ENCODE results near the gene FAM89B.
"Not testable (repeated sequence)": the region's sequence is repeated elsewhere in the genome, so short reads cannot be mapped to it uniquely, and the experiment has no call there.

Gene FAM89B

DNA sequence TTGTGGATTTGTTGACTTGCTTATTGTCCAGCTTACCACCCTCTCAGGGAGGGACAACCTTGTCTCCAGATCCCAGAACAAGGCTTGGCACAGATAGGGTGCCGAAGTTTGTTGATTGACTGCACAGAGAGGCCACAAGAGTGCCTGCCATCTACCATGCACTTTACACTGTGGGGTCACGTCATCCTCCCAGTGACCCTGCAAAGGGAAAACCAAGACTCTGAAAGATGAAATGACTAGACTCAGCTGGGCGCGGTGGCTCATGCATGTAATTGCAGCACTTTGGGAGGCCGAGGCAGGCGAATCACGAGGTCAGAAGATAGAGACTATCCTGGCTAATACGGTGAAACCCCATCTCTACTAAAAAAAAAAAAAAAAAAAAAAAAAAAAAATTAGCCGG lies 9.6 kb upstream of the FAM89B start:
- DNase-seq (ENCODE audit: low read depth), result no peak
- no peak overlapping the region for H3K4me3 ChIP-seq (ENCODE audit: low read depth, low read length)

DNA sequence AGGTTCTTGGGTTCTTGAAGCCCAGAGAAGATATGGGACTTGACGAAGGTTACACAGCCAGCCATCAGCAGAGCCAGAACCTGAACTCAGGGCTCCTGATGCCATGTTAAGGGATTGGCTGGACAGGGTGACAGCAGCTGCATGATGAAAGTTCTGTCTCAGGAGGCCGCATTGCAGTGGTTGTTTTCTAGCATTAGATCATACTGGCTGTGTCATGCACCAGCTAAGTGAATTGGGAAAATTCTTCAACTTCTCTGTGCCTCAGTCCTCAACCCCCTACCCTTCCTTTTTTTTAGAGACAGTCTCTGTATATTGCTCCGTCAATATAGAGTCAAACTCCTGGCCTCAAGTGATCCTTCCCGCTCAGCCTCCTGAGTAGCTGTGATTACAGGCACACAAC lies 8.7 kb upstream of the FAM89B start:
- no peak for DNase-seq (ENCODE audit: low read depth)
- no peak overlapping the region for H3K4me3 ChIP-seq (ENCODE audit: low read depth, low read length)
- TF ChIP-seq POLR2A (IDR thresholded peaks at IDR 0.05; ENCODE audit: extremely low read depth, insufficient read length) (no peak), MYC (IDR thresholded peaks at IDR 0.05; ENCODE audit: low read depth, low read length) (no peak)
- TF ChIP-seq, protein P1, sequence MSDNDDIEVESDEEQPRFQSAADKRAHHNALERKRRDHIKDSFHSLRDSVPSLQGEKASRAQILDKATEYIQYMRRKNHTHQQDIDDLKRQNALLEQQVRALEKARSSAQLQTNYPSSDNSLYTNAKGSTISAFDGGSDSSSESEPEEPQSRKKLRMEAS (IDR thresholded peaks at IDR 0.05; ENCODE audit: low read depth, low read length), result no peak
- TF ChIP-seq, protein P2, sequence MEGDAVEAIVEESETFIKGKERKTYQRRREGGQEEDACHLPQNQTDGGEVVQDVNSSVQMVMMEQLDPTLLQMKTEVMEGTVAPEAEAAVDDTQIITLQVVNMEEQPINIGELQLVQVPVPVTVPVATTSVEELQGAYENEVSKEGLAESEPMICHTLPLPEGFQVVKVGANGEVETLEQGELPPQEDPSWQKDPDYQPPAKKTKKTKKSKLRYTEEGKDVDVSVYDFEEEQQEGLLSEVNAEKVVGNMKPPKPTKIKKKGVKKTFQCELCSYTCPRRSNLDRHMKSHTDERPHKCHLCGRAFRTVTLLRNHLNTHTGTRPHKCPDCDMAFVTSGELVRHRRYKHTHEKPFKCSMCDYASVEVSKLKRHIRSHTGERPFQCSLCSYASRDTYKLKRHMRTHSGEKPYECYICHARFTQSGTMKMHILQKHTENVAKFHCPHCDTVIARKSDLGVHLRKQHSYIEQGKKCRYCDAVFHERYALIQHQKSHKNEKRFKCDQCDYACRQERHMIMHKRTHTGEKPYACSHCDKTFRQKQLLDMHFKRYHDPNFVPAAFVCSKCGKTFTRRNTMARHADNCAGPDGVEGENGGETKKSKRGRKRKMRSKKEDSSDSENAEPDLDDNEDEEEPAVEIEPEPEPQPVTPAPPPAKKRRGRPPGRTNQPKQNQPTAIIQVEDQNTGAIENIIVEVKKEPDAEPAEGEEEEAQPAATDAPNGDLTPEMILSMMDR (IDR thresholded peaks at IDR 0.05; ENCODE audit: low read depth, low read length), result no peak

More for the DNA sequence above, 9.6 kb upstream of the FAM89B start:
- TF ChIP-seq POLR2A (IDR thresholded peaks at IDR 0.05; ENCODE audit: extremely low read depth, insufficient read length) (no peak), MYC (IDR thresholded peaks at IDR 0.05; ENCODE audit: low read depth, low read length) (no peak)
- TF ChIP-seq, protein P2 (IDR thresholded peaks at IDR 0.05; ENCODE audit: low read depth, low read length), result no peak
- TF ChIP-seq, protein P1 (IDR thresholded peaks at IDR 0.05; ENCODE audit: low read depth, low read length), result no peak

DNA sequence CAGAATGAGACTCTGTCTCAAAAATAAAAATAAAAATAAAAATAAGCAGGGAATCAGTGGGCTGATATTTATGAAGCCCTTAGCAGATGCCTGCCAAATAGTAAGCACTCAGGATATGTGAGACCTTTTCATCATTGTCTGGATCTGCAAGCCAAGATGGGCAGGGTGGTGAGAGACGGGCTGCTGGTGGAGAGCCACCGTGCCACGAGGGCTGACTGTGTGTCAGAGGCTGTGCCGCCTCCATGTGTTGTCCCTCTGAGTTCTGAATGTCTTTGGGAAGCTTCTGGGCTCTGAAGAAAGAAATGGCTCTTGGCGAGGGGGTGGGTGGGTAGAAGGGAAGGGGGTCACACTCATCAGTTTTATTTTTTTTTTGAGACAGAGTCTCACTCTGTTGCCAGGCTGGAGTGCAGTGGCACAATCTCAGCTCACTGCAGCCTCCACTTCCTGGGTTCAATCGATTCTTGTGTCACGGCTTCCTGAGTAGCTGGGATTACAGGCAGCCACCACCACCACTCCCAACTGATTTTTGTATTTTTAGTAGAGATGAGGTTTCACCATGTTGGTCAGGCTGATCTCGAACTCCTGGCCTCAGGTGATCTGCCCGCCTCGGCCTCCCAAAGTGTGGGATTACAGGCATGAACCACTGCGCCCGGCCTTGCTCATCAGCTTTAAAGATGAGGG lies 7.3 kb upstream of the FAM89B start:
- not testable (repeated sequence) for H3K4me3 ChIP-seq (ENCODE audit: low read depth, low read length); DNase-seq (ENCODE audit: low read depth)

DNA sequence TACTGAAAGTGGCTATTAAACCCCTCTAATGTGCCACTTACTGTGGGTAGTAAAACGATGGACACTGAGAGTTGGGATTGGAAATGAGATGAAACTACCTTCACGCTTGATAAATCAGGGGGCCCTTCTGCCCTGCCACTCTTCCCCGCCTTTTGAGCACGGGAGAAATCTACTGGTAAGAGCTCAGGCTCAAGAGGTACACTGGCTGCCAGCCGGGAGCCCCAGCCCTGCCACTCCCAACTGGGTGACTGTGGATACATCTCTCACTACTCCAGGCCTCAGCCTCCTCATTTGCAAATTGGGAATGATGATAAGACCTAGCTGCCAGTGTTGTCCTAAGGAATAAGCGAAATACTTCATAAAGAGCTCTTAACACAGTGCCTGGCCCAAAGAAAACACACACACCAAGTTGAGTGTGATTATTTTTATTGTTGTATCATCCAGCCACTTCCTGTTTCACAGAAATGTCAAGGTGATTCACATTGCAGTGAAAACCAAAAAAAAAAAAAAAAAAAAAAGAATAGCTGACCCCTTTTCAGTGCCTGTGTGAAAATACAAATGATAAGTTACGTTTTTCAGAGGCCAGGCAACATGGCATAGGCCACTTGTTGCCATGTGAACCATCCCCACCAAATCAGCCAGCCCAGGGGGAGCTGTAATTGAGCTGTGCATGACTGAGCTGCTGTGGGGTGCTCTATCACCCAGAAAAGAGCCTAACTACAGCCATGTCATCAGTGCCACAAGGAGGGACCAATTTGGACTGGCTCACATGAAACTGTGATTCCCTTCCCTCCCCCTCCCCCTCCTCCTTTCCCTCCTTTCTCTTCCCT lies 6.5 kb upstream of the FAM89B start:
- H3K4me3 ChIP-seq (ENCODE audit: low read depth, low read length), result no peak overlapping the region
- DNase-seq (ENCODE audit: low read depth), result no peak
- TF ChIP-seq, protein P1 (IDR thresholded peaks at IDR 0.05; ENCODE audit: low read depth, low read length), result no peak
- TF ChIP-seq POLR2A (IDR thresholded peaks at IDR 0.05; ENCODE audit: extremely low read depth, insufficient read length) (no peak), MYC (IDR thresholded peaks at IDR 0.05; ENCODE audit: low read depth, low read length) (no peak)
- TF ChIP-seq, protein P2 (IDR thresholded peaks at IDR 0.05; ENCODE audit: low read depth, low read length), result no peak

DNA sequence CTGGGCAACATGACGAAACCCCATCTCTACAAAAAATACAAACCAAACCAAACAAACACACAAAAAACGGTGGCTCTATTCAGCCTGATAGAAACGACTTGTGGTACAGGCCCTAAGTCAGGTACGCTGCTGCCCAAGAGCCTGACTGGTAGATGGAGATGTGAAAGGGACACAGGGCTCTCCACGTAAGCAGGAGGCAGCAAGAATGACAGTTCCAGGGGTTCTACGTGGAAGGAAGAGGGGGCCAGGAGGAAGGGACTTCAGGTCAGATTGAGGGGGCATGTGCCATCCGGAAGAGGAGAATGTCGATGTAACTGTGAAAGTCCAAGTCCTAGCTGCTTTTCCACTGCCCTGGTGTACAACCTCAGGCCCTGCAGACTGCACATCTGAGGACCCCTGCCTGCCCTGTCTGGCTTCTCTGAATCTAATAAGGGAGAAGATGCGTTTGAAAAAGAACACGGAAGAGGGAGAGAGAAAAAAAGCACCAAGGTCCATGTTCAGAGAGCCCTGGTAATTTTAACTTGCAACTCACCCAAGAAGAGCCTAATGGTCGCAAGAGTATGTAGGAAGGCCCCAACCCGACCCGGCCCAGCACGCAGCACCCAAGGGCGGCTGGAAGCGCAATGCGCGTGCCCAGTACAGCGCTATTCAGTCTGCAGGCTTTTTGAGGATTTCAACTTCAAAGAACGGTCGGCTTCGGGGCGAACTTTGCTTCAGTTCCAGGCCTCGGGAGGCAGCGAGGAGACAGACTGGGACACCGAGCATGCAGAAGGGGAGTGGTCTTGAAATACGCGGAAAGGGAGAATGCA lies 3.0 kb upstream of the FAM89B start:
- H3K4me3 ChIP-seq (ENCODE audit: low read depth, low read length), result peak overlapping the region; percentile 78
- TF ChIP-seq POLR2A (IDR thresholded peaks at IDR 0.05; ENCODE audit: extremely low read depth, insufficient read length) (no peak), MYC (IDR thresholded peaks at IDR 0.05; ENCODE audit: low read depth, low read length) (peak; percentile 39; the same call in 1 of the 2 replicates)
- TF ChIP-seq, protein P1 (IDR thresholded peaks at IDR 0.05; ENCODE audit: low read depth, low read length), result no peak; the same call in 1 of the 2 replicates
- TF ChIP-seq, protein P2 (IDR thresholded peaks at IDR 0.05; ENCODE audit: low read depth, low read length), result no peak
- no peak for DNase-seq (ENCODE audit: low read depth)

Measured in NB4 (cell line).